Liver (tissue), 9 donors: ENCODE results near the gene TGFBR1. TPM values are rescaled to one million over a fixed set of nuclear protein-coding genes. Genes with fewer than 3 reads are reported as not detected.

Experiments used
- DNase-seq: peaks from one replicate; pipeline ENCODE4 v3.0.0-alpha.2; 2017; ENCODE audit warnings: low spot score
- H3K27ac ChIP-seq, 2 donors: one replicate each; pipeline ENCODE4 v1.7.0; 2013; ENCODE audit warnings: inconsistent platforms in 2 of 2, low read length in 2 of 2, control low read depth in 1 of 2, low read depth in 1 of 2, mild to moderate bottlenecking in 1 of 2
- H3K27me3 ChIP-seq, 4 donors: one replicate each; pipeline versions ENCODE4 v1.6.1 to v1.7.0; 2013; ENCODE audit warnings: low read length in 3 of 4, inconsistent platforms in 1 of 4, mild to moderate bottlenecking in 1 of 4, moderate library complexity in 1 of 4; ENCODE audit not compliant: control insufficient read depth in 4 of 4, insufficient read depth in 4 of 4
- H3K36me3 ChIP-seq, 4 donors: one replicate each; pipeline versions ENCODE4 v1.6.1 to v1.7.0; 2013; ENCODE audit warnings: low read length in 3 of 4, mild to moderate bottlenecking in 3 of 4, low read depth in 1 of 4, moderate library complexity in 1 of 4; ENCODE audit not compliant: control insufficient read depth in 4 of 4, insufficient read depth in 3 of 4
- H3K4me1 ChIP-seq, 4 donors: one replicate each; pipeline versions ENCODE4 v1.6.1 to v1.7.0; 2013; ENCODE audit warnings: low read length in 3 of 4, mild to moderate bottlenecking in 3 of 4, moderate library complexity in 1 of 4; ENCODE audit not compliant: control insufficient read depth in 4 of 4, insufficient read depth in 4 of 4
- H3K4me3 ChIP-seq, 3 donors: one replicate each; pipeline versions ENCODE4 v1.6.1 to v1.7.0; 2013; ENCODE audit warnings: low read length in 3 of 3, control low read depth in 1 of 3, low read depth in 1 of 3, mild to moderate bottlenecking in 1 of 3
- H3K9ac ChIP-seq, 2 donors: one replicate each; pipeline ENCODE4 v1.7.0; 2013; ENCODE audit warnings: low read length in 2 of 2, mild to moderate bottlenecking in 2 of 2, moderate library complexity in 2 of 2, control low read depth in 1 of 2, low read depth in 1 of 2
- H3K9me3 ChIP-seq, 4 donors: one replicate each; pipeline versions ENCODE4 v1.6.1 to v1.7.0; 2013; ENCODE audit warnings: low read length in 3 of 4; ENCODE audit not compliant: control insufficient read depth in 4 of 4
- ATF3 ChIP-seq: IDR thresholded peaks from 2 replicates; pipeline ENCODE4 v1.6.1; 2016; ENCODE audit warnings: antibody characterized with exemption
- CTCF ChIP-seq: fragments of 150-350 bp; IDR thresholded peaks from 2 replicates; pipeline ENCODE4 v1.5.1; 2017; ENCODE audit warnings: improper control_type of control experiment, low read depth, low read length; ENCODE audit not compliant: missing input control
- EGR1 ChIP-seq, 2 donors: IDR thresholded peaks; 2 replicates each; pipeline ENCODE4 v1.6.1; 2016 to 2018; ENCODE audit warnings: antibody characterized with exemption in 2 of 2, low read depth in 2 of 2
- FOXA1 ChIP-seq: IDR thresholded peaks from 2 replicates; pipeline ENCODE4 v1.6.1; 2016; ENCODE audit warnings: antibody characterized with exemption
- FOXA2 ChIP-seq: IDR thresholded peaks from 2 replicates; pipeline ENCODE4 v1.6.1; 2016; ENCODE audit warnings: antibody characterized with exemption
- GABPA ChIP-seq, 2 donors: IDR thresholded peaks in 1 of 2; conservative IDR thresholded peaks in 1 of 2; 2 replicates each; pipeline ENCODE4 v1.6.1; 2016; ENCODE audit warnings: antibody characterized with exemption in 2 of 2, mild to moderate bottlenecking in 1 of 2, moderate library complexity in 1 of 2
- HNF4A ChIP-seq, 2 donors: conservative IDR thresholded peaks; 2 replicates each; pipeline ENCODE4 v1.6.1; 2016; ENCODE audit warnings: antibody characterized with exemption in 2 of 2, mild to moderate bottlenecking in 2 of 2
- HNF4G ChIP-seq: IDR thresholded peaks from 2 replicates; pipeline ENCODE4 v1.6.1; 2016; ENCODE audit warnings: antibody characterized with exemption
- JUND ChIP-seq, 2 donors: IDR thresholded peaks; 2 replicates each; pipeline ENCODE4 v1.6.1; 2016; ENCODE audit warnings: antibody characterized with exemption in 2 of 2
- MAX ChIP-seq: IDR thresholded peaks from 2 replicates; pipeline ENCODE4 v1.6.1; 2016; ENCODE audit warnings: antibody characterized with exemption
- NR2F2 ChIP-seq: IDR thresholded peaks from 2 replicates; pipeline ENCODE4 v1.6.1; 2016; ENCODE audit warnings: antibody characterized with exemption
- REST ChIP-seq: IDR thresholded peaks from 2 replicates; pipeline ENCODE4 v1.6.1; 2016; ENCODE audit warnings: antibody characterized with exemption, mild to moderate bottlenecking
- RXRA ChIP-seq, 2 donors: IDR thresholded peaks; 2 replicates each; pipeline ENCODE4 v1.6.1; 2017 to 2018; ENCODE audit warnings: antibody characterized with exemption in 2 of 2, mild to moderate bottlenecking in 1 of 2
- SP1 ChIP-seq: IDR thresholded peaks from 2 replicates; pipeline ENCODE4 v1.6.1; 2018; ENCODE audit warnings: antibody characterized with exemption, mild to moderate bottlenecking
- TAF1 ChIP-seq: conservative IDR thresholded peaks from 2 replicates; pipeline ENCODE4 v1.6.1; 2016; ENCODE audit warnings: antibody characterized with exemption, mild to moderate bottlenecking
- YY1 ChIP-seq: IDR thresholded peaks from 2 replicates; pipeline ENCODE4 v1.6.1; 2016; ENCODE audit warnings: antibody characterized with exemption, mild to moderate bottlenecking
- ZBTB33 ChIP-seq: IDR thresholded peaks from 2 replicates; pipeline ENCODE4 v1.6.1; 2016; ENCODE audit warnings: antibody characterized with exemption
- WGBS: extraction: QIAGEN DNeasy Blood & Tissue Kit; methylation state at CpG from one replicate; pipeline ENCODE4 v1.1.7; 2013; 5-methylcytosine and 5-hydroxymethylcytosine counted together
- polyA plus RNA-seq, 2 donors: library from polyadenylated mRNA; stranded (reverse) in 1 of 2; unstranded in 1 of 2; fragments of 200-250 nt in 1 of 2; fragments of >200 nt in 1 of 2; fragmentation: Nextera tagmentation in 1 of 2; extraction: Ambion mirVana in 1 of 2; gene quantifications; one replicate each; pipeline versions ENCODE4 v1.2.1 to v1.2.3, GENCODE V29; 2013 to 2015
- total RNA-seq, 2 donors: library from RNA; depleted of rRNA; stranded (reverse); fragments of >200 nt; gene quantifications; one replicate each; pipeline ENCODE4 v1.2.3, GENCODE V29; 2014
- donor health status: healthy.
- donor health status: healthy.
- donor health status: healthy.
- donor health status: healthy.
- donor health status: healthy.

The TGFBR1 gene
- total and polyA plus RNA-seq, 4 donors, result 3.1 to 18.2 (median 11.0) TPM

GRCh38 chr9:99197987-99198386 is 93.1 kb downstream of the TGFBR1 start:
- no peaks in the 10 kb centered on the region for H3K36me3 ChIP-seq
- H3K4me3 ChIP-seq, result no peak overlapping the region
- no peaks in the 10 kb centered on the region for H3K4me1 ChIP-seq
- no peak overlapping the region for H3K27ac ChIP-seq
- WGBS, result 85% methylated on average over 9 of the region's 9 CpGs
- H3K9me3 ChIP-seq, result no peaks in the 10 kb centered on the region
- TF ChIP-seq EGR1 (IDR thresholded peaks at IDR 0.05; ENCODE audit: low read depth in 2 of 2), result no peak
- TF ChIP-seq MAX, result no peak
- no peak for TF ChIP-seq ZBTB33
- no peak for TF ChIP-seq RXRA (IDR thresholded peaks at IDR 0.05)
- TF ChIP-seq HNF4G, result no peak
- TF ChIP-seq NR2F2, result no peak
- TF ChIP-seq JUND (IDR thresholded peaks at IDR 0.05), result no peak
- no peak for TF ChIP-seq FOXA2
- no peak for TF ChIP-seq CTCF
- no peak for TF ChIP-seq REST
- TF ChIP-seq TAF1, result no peak
- TF ChIP-seq FOXA1, result no peak
- TF ChIP-seq GABPA (IDR thresholded peaks at IDR 0.05 in 1 of 2, conservative IDR thresholded peaks at IDR 0.05 in 1 of 2), result no peak
- TF ChIP-seq YY1, result no peak
- DNase-seq, result no peak
- H3K9ac ChIP-seq, result no peak overlapping the region
- H3K27me3 ChIP-seq, result no peaks in the 10 kb centered on the region

- WGBS, result 87% methylated on average over 8 of the region's 8 CpGs
- DNase-seq, result no peak
- no peak for TF ChIP-seq HNF4A (conservative IDR thresholded peaks at IDR 0.05)
- TF ChIP-seq JUND (IDR thresholded peaks at IDR 0.05), result no peak
- no peak for TF ChIP-seq HNF4G
- TF ChIP-seq SP1, result no peak
- TF ChIP-seq GABPA (IDR thresholded peaks at IDR 0.05 in 1 of 2, conservative IDR thresholded peaks at IDR 0.05 in 1 of 2), result no peak
- TF ChIP-seq REST, result no peak
- no peak for TF ChIP-seq CTCF
- TF ChIP-seq ATF3, result no peak
- Histone ChIP-seq H3K9me3 (no peaks in the 10 kb centered on the region), H3K27ac (no peak overlapping the region), H3K4me1 (no peaks in the 10 kb centered on the region), H3K4me3 (no peak overlapping the region), H3K9ac (no peak overlapping the region), H3K27me3 (no peaks in the 10 kb centered on the region), H3K36me3 (no peaks in the 10 kb centered on the region)
These were observed 95.1 kb downstream of the TGFBR1 start for GRCh38 chr9:99199938-99200539.
